Cerebellar cortex (tissue), 1 donor: ENCODE measurements around the gene RCOR1.
"Not testable (repeated sequence)": the region's sequence is repeated elsewhere in the genome, so short reads cannot be mapped to it uniquely, and the experiment has no call there.

Experiments used
- DNase-seq: peaks from one replicate; pipeline ENCODE4 v3.0.0-alpha.2; 2015; ENCODE audit warnings: low spot score

The RCOR1 gene

GRCh38 chr14:102629808-102630350 lies 37.4 kb downstream of the RCOR1 start:
- DNase-seq, result no peak

- DNase-seq, result no peak
These were observed 38.0 kb downstream of the RCOR1 start for GRCh38 chr14:102630405-102630804.

- no peak for DNase-seq
These were observed 38.4 kb downstream of the RCOR1 start for GRCh38 chr14:102630881-102631280.

- DNase-seq, result no peak
These were observed 41.6 kb downstream of the RCOR1 start for GRCh38 chr14:102633906-102634595.

GRCh38 chr14:102639611-102640010 lies 47.2 kb downstream of the RCOR1 start:
- not testable (repeated sequence) for DNase-seq

GRCh38 chr14:102644523-102644922 lies 52.1 kb downstream of the RCOR1 start:
- DNase-seq, result no peak

GRCh38 chr14:102645746-102646440 lies 53.4 kb downstream of the RCOR1 start:
- no peak for DNase-seq

- no peak for DNase-seq
These were observed 54.2 kb downstream of the RCOR1 start for GRCh38 chr14:102646615-102647014.

- DNase-seq, result peak; percentile 16
These were observed 59.7 kb downstream of the RCOR1 start for GRCh38 chr14:102652194-102652593.

- DNase-seq, result no peak
These were observed 61.8 kb downstream of the RCOR1 start for GRCh38 chr14:102654298-102654697.

GRCh38 chr14:102655137-102655536 lies 62.7 kb downstream of the RCOR1 start:
- no peak for DNase-seq

- DNase-seq, result no peak
These were observed 67.3 kb downstream of the RCOR1 start for GRCh38 chr14:102659797-102660196.

- no peak for DNase-seq
These were observed 69.2 kb downstream of the RCOR1 start for GRCh38 chr14:102661614-102662013.

GRCh38 chr14:102662636-102663430 lies 70.4 kb downstream of the RCOR1 start:
- no peak for DNase-seq

GRCh38 chr14:102663440-102663839 lies 71.0 kb downstream of the RCOR1 start:
- DNase-seq, result no peak

GRCh38 chr14:102665621-102666020 lies 73.2 kb downstream of the RCOR1 start:
- no peak for DNase-seq

GRCh38 chr14:102666635-102667034 lies 74.2 kb downstream of the RCOR1 start:
- DNase-seq, result no peak

GRCh38 chr14:102667703-102668102 lies 75.3 kb downstream of the RCOR1 start:
- DNase-seq, result no peak

GRCh38 chr14:102668291-102668873 lies 75.9 kb downstream of the RCOR1 start:
- DNase-seq, result no peak

GRCh38 chr14:102671410-102671809 lies 79.0 kb downstream of the RCOR1 start:
- no peak for DNase-seq

GRCh38 chr14:102672410-102672960 lies 80.0 kb downstream of the RCOR1 start:
- DNase-seq, result no peak

- DNase-seq, result no peak
These were observed 82.9 kb downstream of the RCOR1 start for GRCh38 chr14:102675396-102675795.
